Activated B cell treated with CpG ODN at 0.5 μM for 24 hours (primary cell): ENCODE measurements around the gene KLHL29. TPM values are rescaled to one million over a fixed set of nuclear protein-coding genes. Genes with fewer than 3 reads are reported as not detected.

Source experiments
- ATAC-seq: fragments of 200-7000 bp; cut with Tn5 transposase; one replicate; pipeline ENCODE4 v1.10.0; 2021; ENCODE audit warnings: low read depth, mild to moderate bottlenecking, moderate library complexity
- CTCF ChIA-PET: fragments of 350-600 bp; sonication (Branson Sonifier 250); formaldehyde crosslinking; loops from one replicate; lab custom pipeline; 2021; ENCODE audit warnings: antibody characterized with exemption; lab: Charles Lee
- POLR2A ChIA-PET: fragments of 350-600 bp; sonication (Branson Sonifier 250); formaldehyde crosslinking; loops from one replicate; lab custom pipeline; 2021; ENCODE audit warnings: antibody characterized with exemption; lab: Charles Lee
- DNase-seq: peaks from one replicate; pipeline ENCODE4 v3.0.0; 2022
- H3K27ac Mint-ChIP-seq: one replicate; pipeline ENCODE4 v1.8.0; 2020; ENCODE audit warnings: mixed read lengths
- H3K27me3 Mint-ChIP-seq: one replicate; pipeline ENCODE4 v1.8.0; 2021; ENCODE audit warnings: mixed read lengths
- H3K36me3 Mint-ChIP-seq: one replicate; pipeline ENCODE4 v1.8.0; 2021; ENCODE audit warnings: low read depth, mixed read lengths
- H3K4me1 Mint-ChIP-seq: one replicate; pipeline ENCODE4 v1.8.0; 2021; ENCODE audit warnings: mixed read lengths
- H3K4me3 Mint-ChIP-seq: one replicate; pipeline ENCODE4 v1.8.0; 2020; ENCODE audit warnings: mild to moderate bottlenecking, mixed read lengths
- H3K9me3 Mint-ChIP-seq: one replicate; pipeline ENCODE4 v1.8.0; 2020; ENCODE audit warnings: mixed read lengths
- CTCF ChIP-seq: fragments of 200-600 bp; IDR thresholded peaks from one replicate; pipeline ENCODE4 v1.8.0; 2022; ENCODE audit warnings: antibody characterized with exemption, mild to moderate bottlenecking
- intact Hi-C: fragments of 100-400 bp; cut with micrococcal nuclease; formaldehyde crosslinking; loops from one replicate; pipeline ENCODE4 v1.15.1; 2024
- total RNA-seq: library from RNA; stranded (reverse); gene quantifications from 2 replicates; pipeline ENCODE4 v1.2.3, GENCODE V29; 2022

The KLHL29 gene
- total RNA-seq, 1 donor from 2014 or later = 2.5 TPM

GRCh38 chr2:23585273-23586170 is 200.5 kb downstream of the KLHL29 start:
- Mint-ChIP-seq H3K4me3 (no peak overlapping the region), H3K9me3 (no peaks in the 10 kb centered on the region), H3K4me1 (no peaks in the 10 kb centered on the region), H3K36me3 (no peaks in the 10 kb centered on the region), H3K27ac (no peak overlapping the region), H3K27me3 (no peaks in the 10 kb centered on the region)
- DNase-seq (no peak), ATAC-seq (no peak)
- intact Hi-C loops = no loop called here
- CTCF ChIA-PET = no interaction called here
- POLR2A ChIA-PET = no interaction called here
- no peak for TF ChIP-seq CTCF

- ATAC-seq = no peak
- Mint-ChIP-seq H3K4me3 (no peak overlapping the region), H3K27me3 (no peaks in the 10 kb centered on the region), H3K36me3 (no peaks in the 10 kb centered on the region), H3K4me1 (no peaks in the 10 kb centered on the region), H3K27ac (no peak overlapping the region), H3K9me3 (no peaks in the 10 kb centered on the region)
- no peak for DNase-seq
- ChIA-PET POLR2A (no interaction called here), CTCF (no interaction called here)
- intact Hi-C loops = no loop called here
- TF ChIP-seq CTCF = no peak
These were observed 201.8 kb downstream of the KLHL29 start for GRCh38 chr2:23586741-23587306.

- no peaks in the 10 kb centered on the region for H3K27me3 Mint-ChIP-seq
- H3K4me1 Mint-ChIP-seq = no peaks in the 10 kb centered on the region
- H3K36me3 Mint-ChIP-seq = no peaks in the 10 kb centered on the region
- H3K27ac Mint-ChIP-seq = no peak overlapping the region
- ATAC-seq (no peak), DNase-seq (no peak)
- H3K9me3 Mint-ChIP-seq = no peaks in the 10 kb centered on the region
- CTCF ChIA-PET = no interaction called here
- no peak for TF ChIP-seq CTCF
- no peak overlapping the region for H3K4me3 Mint-ChIP-seq
- intact Hi-C loops = no loop called here
- POLR2A ChIA-PET = no interaction called here
These were observed 202.4 kb downstream of the KLHL29 start for GRCh38 chr2:23587341-23587880.

GRCh38 chr2:23588106-23588505 is 203.1 kb downstream of the KLHL29 start:
- Mint-ChIP-seq H3K9me3 (no peaks in the 10 kb centered on the region), H3K27me3 (no peaks in the 10 kb centered on the region), H3K36me3 (no peaks in the 10 kb centered on the region), H3K27ac (no peak overlapping the region), H3K4me3 (no peak overlapping the region), H3K4me1 (no peaks in the 10 kb centered on the region)
- DNase-seq = no peak
- no peak for ATAC-seq
- no peak for TF ChIP-seq CTCF
- ChIA-PET POLR2A (no interaction called here), CTCF (no interaction called here)
- intact Hi-C loops = no loop called here

- DNase-seq (no peak), ATAC-seq (no peak)
- H3K4me1 Mint-ChIP-seq = no peaks in the 10 kb centered on the region
- H3K9me3 Mint-ChIP-seq = no peaks in the 10 kb centered on the region
- no peak for TF ChIP-seq CTCF
- no peak overlapping the region for H3K27ac Mint-ChIP-seq
- no peak overlapping the region for H3K4me3 Mint-ChIP-seq
- no peaks in the 10 kb centered on the region for H3K27me3 Mint-ChIP-seq
- intact Hi-C loops = no loop called here
- no peaks in the 10 kb centered on the region for H3K36me3 Mint-ChIP-seq
- POLR2A ChIA-PET = no interaction called here
- CTCF ChIA-PET = no interaction called here
These were observed 203.7 kb downstream of the KLHL29 start for GRCh38 chr2:23588508-23589201.
